GM23248 (cell line): Measurements from ENCODE around the gene CFAP54.

Experiments used
- EZH2 ChIP-seq: fragments of 200-600 bp; sonication (generic); IDR thresholded peaks from 2 replicates; pipeline ENCODE4 v1.6.1; 2018; ENCODE audit warnings: antibody characterized with exemption, mild to moderate bottlenecking; ENCODE audit not compliant: insufficient read depth, poor library complexity, severe bottlenecking
- EZH2phosphoT487 ChIP-seq: fragments of 200-600 bp; sonication (generic); IDR thresholded peaks from 2 replicates; pipeline ENCODE4 v1.6.1; 2018; ENCODE audit warnings: antibody characterized with exemption, moderate library complexity, mild to moderate bottlenecking, low read depth; ENCODE audit not compliant: insufficient read depth

DNA sequence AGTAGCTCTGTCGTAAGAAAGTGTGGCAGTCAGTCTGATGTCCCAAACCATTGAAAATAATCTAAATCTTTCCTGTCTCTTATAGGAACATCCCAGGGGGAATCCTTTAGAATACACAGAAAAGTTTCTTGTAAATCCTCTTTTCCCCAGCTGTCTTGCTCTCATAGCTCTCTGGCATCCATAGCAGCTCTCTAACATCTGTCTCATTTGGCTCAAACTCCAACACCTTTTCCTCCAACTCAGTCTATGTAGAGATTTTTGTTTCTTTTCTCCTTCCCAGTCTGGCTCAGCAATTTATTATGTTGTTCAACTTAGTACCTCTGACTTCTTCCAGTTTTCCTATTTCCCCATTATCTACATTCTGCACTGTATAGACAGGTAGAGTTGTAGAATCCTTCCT, 333.3 kb downstream of the CFAP54 start:
- TF ChIP-seq EZH2 (no peak), EZH2phosphoT487 (no peak)
